ENCODE results near the gene OR14C36.
"Not testable (repeated sequence)": the region's sequence is repeated elsewhere in the genome, so short reads cannot be mapped to it uniquely, and the experiment has no call there.

Gene OR14C36

GRCh38 chr1:248348475-248348874 is at the start of gene OR14C36:
OR14C36 (plus strand) TSS chr1:248348775; CDS start chr1:248348775, 0 bp downstream.
- DNase-seq = no peak

- DNase-seq = no peak
These were observed 45.3 kb upstream of the OR14C36 start, which contains the start of gene OR2T12 for GRCh38 chr1:248303324-248303723. OR2T12 (minus strand) TSS chr1:248303424; CDS start chr1:248295578, 7,846 bp downstream.

- DNase-seq = not testable (repeated sequence)
These were observed 42.9 kb upstream of the OR14C36 start for GRCh38 chr1:248305672-248306071.

GRCh38 chr1:248306103-248306502 is 42.5 kb upstream of the OR14C36 start:
- no peak for DNase-seq

- DNase-seq = not testable (repeated sequence)
These were observed 41.8 kb upstream of the OR14C36 start for GRCh38 chr1:248306740-248307139.

GRCh38 chr1:248316796-248317195 is 31.8 kb upstream of the OR14C36 start:
- no peak for DNase-seq

GRCh38 chr1:248324468-248324867 is 24.1 kb upstream of the OR14C36 start, which contains the start of gene OR2M7:
OR2M7 (minus strand) TSS chr1:248324568; CDS start chr1:248324568, 0 bp downstream.
- no peak for DNase-seq

GRCh38 chr1:248343451-248343850 is 5.1 kb upstream of the OR14C36 start:
- no peak for DNase-seq

GRCh38 chr1:248359415-248359814 is 10.8 kb downstream of the OR14C36 start:
- no peak for DNase-seq

- no peak for DNase-seq
These were observed 12.6 kb downstream of the OR14C36 start, which contains the start of gene OR2T4 for GRCh38 chr1:248361121-248361715. OR2T4 (plus strand) TSS chr1:248361665; CDS start chr1:248361665, 0 bp downstream.

GRCh38 chr1:248366609-248367008 is 18.0 kb downstream of the OR14C36 start:
- DNase-seq = no peak

- no peak for DNase-seq
These were observed 23.8 kb downstream of the OR14C36 start for GRCh38 chr1:248372394-248372793.

GRCh38 chr1:248373761-248374160 is 25.2 kb downstream of the OR14C36 start:
- no peak for DNase-seq

- DNase-seq = no peak
These were observed 26.9 kb downstream of the OR14C36 start, which contains the start of gene OR2T6 for GRCh38 chr1:248375446-248375845. OR2T6 (plus strand) TSS chr1:248375746; CDS start chr1:248387609, 11,863 bp downstream.

GRCh38 chr1:248376916-248377315 is 28.3 kb downstream of the OR14C36 start:
- no peak for DNase-seq

- DNase-seq = no peak
These were observed 32.3 kb downstream of the OR14C36 start for GRCh38 chr1:248380854-248381253.

- DNase-seq = no peak
These were observed 39.9 kb downstream of the OR14C36 start for GRCh38 chr1:248388426-248388825.

GRCh38 chr1:248393050-248393449 is 44.5 kb downstream of the OR14C36 start:
- DNase-seq = no peak
